ENCODE measurements around the gene NRP1. TPM values are rescaled to one million over a fixed set of nuclear protein-coding genes. Genes with fewer than 3 reads are reported as not detected.

NRP1 gene
- total RNA-seq, 1 donor from 2014 or later = 208 TPM

DNA sequence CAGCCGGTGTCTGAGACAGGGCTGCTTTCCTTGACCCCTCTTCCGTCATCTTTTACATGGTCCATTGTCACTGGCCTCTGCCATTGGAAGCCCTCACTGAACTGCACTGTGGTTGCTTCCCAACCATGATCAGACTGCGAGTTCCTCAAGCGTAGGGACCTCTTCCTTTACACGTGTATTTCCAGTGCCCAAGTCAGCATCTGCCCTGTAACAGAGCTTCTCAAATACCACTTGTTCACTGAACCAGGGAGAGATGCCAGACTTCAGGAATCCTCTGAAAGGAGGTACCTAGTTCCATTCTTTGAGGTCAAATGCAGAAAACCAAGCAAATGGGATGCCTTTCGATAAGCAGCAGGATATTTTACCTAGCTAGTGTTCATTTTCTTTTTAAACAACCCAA is 145.1 kb downstream of the NRP1 start:
- Mint-ChIP-seq H3K4me1 (ENCODE audit: unreplicated experiment) (peaks cover 16% of the 10 kb centered on the region), H3K9me3 (ENCODE audit: unreplicated experiment) (no peaks in the 10 kb centered on the region), H3K4me3 (ENCODE audit: unreplicated experiment) (no peak overlapping the region), H3K27me3 (ENCODE audit: unreplicated experiment) (no peaks in the 10 kb centered on the region), H3K36me3 (ENCODE audit: unreplicated experiment) (peaks cover 49% of the 10 kb centered on the region), H3K27ac (ENCODE audit: unreplicated experiment) (no peak overlapping the region)
- no peak for DNase-seq (ENCODE audit: extremely low spot score, unreplicated experiment)
- TF ChIP-seq, protein P1, sequence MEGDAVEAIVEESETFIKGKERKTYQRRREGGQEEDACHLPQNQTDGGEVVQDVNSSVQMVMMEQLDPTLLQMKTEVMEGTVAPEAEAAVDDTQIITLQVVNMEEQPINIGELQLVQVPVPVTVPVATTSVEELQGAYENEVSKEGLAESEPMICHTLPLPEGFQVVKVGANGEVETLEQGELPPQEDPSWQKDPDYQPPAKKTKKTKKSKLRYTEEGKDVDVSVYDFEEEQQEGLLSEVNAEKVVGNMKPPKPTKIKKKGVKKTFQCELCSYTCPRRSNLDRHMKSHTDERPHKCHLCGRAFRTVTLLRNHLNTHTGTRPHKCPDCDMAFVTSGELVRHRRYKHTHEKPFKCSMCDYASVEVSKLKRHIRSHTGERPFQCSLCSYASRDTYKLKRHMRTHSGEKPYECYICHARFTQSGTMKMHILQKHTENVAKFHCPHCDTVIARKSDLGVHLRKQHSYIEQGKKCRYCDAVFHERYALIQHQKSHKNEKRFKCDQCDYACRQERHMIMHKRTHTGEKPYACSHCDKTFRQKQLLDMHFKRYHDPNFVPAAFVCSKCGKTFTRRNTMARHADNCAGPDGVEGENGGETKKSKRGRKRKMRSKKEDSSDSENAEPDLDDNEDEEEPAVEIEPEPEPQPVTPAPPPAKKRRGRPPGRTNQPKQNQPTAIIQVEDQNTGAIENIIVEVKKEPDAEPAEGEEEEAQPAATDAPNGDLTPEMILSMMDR (IDR thresholded peaks at IDR 0.05) = no peak

DNA sequence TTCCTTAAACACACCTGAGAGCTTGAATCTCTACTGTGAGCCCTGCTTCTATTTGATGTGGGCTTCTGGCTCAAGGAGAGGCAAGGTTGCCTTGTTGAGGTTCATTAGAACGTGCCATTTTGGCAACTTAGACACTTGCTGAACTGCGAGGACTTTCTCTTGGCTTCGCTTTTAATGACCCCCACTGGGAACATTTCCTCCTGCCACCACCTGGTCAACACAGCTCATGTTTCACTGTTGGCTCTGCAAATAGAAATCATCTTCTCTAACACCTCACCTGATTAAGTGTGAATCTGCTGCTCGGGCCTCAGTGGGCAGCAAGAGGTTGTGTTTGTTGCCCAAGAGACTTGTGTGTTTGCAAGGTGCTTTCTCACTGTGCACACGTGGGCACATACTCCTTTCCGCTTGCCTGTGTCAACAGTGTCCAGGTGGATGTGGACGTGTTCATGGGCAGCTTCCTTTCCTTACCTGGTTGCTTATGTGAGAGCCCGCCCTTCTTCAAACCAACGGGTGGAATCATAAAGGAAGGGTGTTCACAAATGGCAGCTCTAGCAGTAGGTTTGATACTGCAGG is 147.0 kb downstream of the NRP1 start:
- no peaks in the 10 kb centered on the region for H3K27me3 Mint-ChIP-seq (ENCODE audit: unreplicated experiment)
- H3K9me3 Mint-ChIP-seq (ENCODE audit: unreplicated experiment) = no peaks in the 10 kb centered on the region
- H3K4me1 Mint-ChIP-seq (ENCODE audit: unreplicated experiment) = peaks cover 3% of the 10 kb centered on the region
- H3K4me3 Mint-ChIP-seq (ENCODE audit: unreplicated experiment) = no peak overlapping the region
- DNase-seq (ENCODE audit: extremely low spot score, unreplicated experiment) = peak; percentile 53
- TF ChIP-seq, protein P1 (IDR thresholded peaks at IDR 0.05) = no peak
- H3K36me3 Mint-ChIP-seq (ENCODE audit: unreplicated experiment) = peaks cover 63% of the 10 kb centered on the region
- no peak overlapping the region for H3K27ac Mint-ChIP-seq (ENCODE audit: unreplicated experiment)

DNA sequence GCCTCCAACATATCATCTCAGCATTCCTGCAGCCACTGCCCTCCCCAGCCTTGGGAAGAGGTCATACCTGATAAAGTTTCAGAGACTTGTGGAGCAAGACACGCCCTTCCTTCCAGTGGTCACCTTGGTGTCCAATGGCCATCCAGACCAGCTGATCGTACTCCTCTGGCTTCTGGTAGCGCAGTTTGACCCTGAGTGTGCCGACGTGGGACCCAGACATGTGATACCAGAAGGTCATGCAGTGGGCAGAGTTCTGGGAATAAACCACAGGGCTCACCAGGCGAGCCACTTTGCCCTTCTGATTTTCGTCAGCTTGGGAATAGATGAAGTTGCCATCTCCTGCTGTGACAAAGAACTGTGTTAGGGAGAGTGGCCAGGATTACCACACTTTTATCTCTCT is 148.3 kb downstream of the NRP1 start:
- TF ChIP-seq, protein P1 (IDR thresholded peaks at IDR 0.05) = no peak
- H3K4me3 Mint-ChIP-seq (ENCODE audit: unreplicated experiment) = no peak overlapping the region

DNA sequence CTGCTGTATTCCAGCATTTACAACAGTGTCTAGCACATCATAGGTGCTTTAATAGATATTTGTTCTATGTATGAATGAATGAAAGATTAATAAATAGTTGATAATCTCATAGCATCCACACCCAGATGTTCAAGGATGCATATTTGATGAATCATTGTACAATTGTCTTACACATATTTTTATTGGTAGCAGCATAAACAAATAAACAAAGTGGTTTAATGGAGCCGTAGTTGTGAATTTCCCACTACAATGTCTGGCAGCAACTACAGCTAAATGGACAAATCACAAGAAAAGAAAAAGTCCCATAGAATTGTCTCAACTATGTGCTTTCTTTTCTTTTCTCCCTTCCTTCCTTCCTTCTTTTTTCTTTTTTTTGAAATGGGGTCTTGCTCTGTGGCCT is 150.8 kb downstream of the NRP1 start:
- Mint-ChIP-seq H3K4me3 (ENCODE audit: unreplicated experiment) (no peak overlapping the region), H3K9me3 (ENCODE audit: unreplicated experiment) (no peaks in the 10 kb centered on the region), H3K36me3 (ENCODE audit: unreplicated experiment) (peaks cover 66% of the 10 kb centered on the region), H3K27me3 (ENCODE audit: unreplicated experiment) (no peaks in the 10 kb centered on the region), H3K27ac (ENCODE audit: unreplicated experiment) (no peak overlapping the region), H3K4me1 (ENCODE audit: unreplicated experiment) (peaks cover 21% of the 10 kb centered on the region)
- no peak for DNase-seq (ENCODE audit: extremely low spot score, unreplicated experiment)
- TF ChIP-seq, protein P1 (IDR thresholded peaks at IDR 0.05) = no peak

More for the DNA sequence above, 148.3 kb downstream of the NRP1 start:
- Mint-ChIP-seq H3K27me3 (ENCODE audit: unreplicated experiment) (no peaks in the 10 kb centered on the region), H3K9me3 (ENCODE audit: unreplicated experiment) (no peaks in the 10 kb centered on the region), H3K36me3 (ENCODE audit: unreplicated experiment) (peaks cover 64% of the 10 kb centered on the region), H3K4me1 (ENCODE audit: unreplicated experiment) (no peaks in the 10 kb centered on the region), H3K27ac (ENCODE audit: unreplicated experiment) (no peak overlapping the region)
- DNase-seq (ENCODE audit: extremely low spot score, unreplicated experiment) = peak; percentile 67

DNA sequence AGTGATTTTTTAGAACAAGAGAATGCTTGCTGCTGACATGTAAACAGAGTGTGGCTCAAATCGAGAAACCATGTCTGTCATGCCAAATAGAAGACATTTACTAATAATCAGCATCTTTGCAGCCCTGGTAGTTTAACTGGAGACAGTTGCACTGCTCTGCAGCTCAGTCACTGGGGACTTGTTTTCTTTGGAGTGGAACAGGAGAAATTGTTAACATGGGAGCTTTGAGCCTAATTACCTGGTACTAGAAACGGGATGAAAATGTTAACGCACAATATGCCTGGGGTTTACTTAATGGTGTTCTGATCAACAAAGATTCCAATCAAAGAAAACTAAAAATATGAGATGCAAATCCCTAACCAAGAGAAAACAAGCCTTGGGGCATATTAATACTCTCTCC is 153.5 kb downstream of the NRP1 start:
- Mint-ChIP-seq H3K4me3 (ENCODE audit: unreplicated experiment) (no peak overlapping the region), H3K27ac (ENCODE audit: unreplicated experiment) (no peak overlapping the region), H3K36me3 (ENCODE audit: unreplicated experiment) (peaks cover 63% of the 10 kb centered on the region), H3K9me3 (ENCODE audit: unreplicated experiment) (no peaks in the 10 kb centered on the region), H3K27me3 (ENCODE audit: unreplicated experiment) (no peaks in the 10 kb centered on the region), H3K4me1 (ENCODE audit: unreplicated experiment) (peaks cover 34% of the 10 kb centered on the region)
- TF ChIP-seq, protein P1 (IDR thresholded peaks at IDR 0.05) = no peak
- no peak for DNase-seq (ENCODE audit: extremely low spot score, unreplicated experiment)

All from osteocyte (in vitro differentiated cells).